HCT116 (cell line): ENCODE data around the gene APCDD1L. TPM values are rescaled to one million over a fixed set of nuclear protein-coding genes. Genes with fewer than 3 reads are reported as not detected.

Experiments used
- ATAC-seq: fragments of 200-7000 bp; cut with Tn5 transposase; 2 replicates; pipeline ENCODE4 v1.9.1; 2020; ENCODE audit warnings: mild to moderate bottlenecking, moderate library complexity
- BruUV-seq: library from RNA; stranded (reverse); fragments of 400-500 nt; replicated peaks from 2 replicates; lab custom pipeline; 2021; lab: Mats Ljungman, UMichigan
- CTCF ChIA-PET: fragments of 300-600 bp; sonication (Branson Sonifier 250); formaldehyde crosslinking; loops from one replicate; lab custom pipeline; 2021; ENCODE audit warnings: antibody characterized with exemption; lab: Charles Lee
- POLR2A ChIA-PET: fragments of 300-600, 350-600 bp; sonication (Branson Sonifier 250); formaldehyde crosslinking; loops from one replicate; lab custom pipeline; 2021; ENCODE audit warnings: antibody characterized with exemption; lab: Charles Lee
- RAD21 ChIA-PET, 2 experiments: fragments of 300-600 bp; sonication (Branson Sonifier 250); formaldehyde crosslinking; loops; one replicate each; lab custom pipeline; 2023; ENCODE audit warnings: low total read pairs in 2 of 2; ENCODE audit not compliant: uncharacterized antibody in 2 of 2, unreplicated experiment in 2 of 2, low non-redundant PET in 1 of 2; lab: Charles Lee
- DNase-seq: peaks from one replicate; pipeline ENCODE4 v3.0.0-alpha.2; 2010; ENCODE audit warnings: low read depth, low spot score
- H2AFZ ChIP-seq: fragments of 200-600 bp; shearing (Covaris generic), sonication (generic); 2 replicates; pipeline ENCODE4 v1.6.1; 2017; ENCODE audit warnings: low read depth, mixed run types, mixed read lengths, antibody characterized with exemption, low read length; ENCODE audit not compliant: poor library complexity, severe bottlenecking
- H3K27ac ChIP-seq: 2 replicates; pipeline ENCODE4 v1.5.1; 2012; ENCODE audit warnings: low read depth, low read length
- H3K27me3 ChIP-seq: fragments of 200-600 bp; sonication (generic); 2 replicates; pipeline ENCODE4 v1.6.1; 2016; ENCODE audit warnings: mixed run types, low read length, mixed read lengths; ENCODE audit not compliant: insufficient read depth
- H3K36me3 ChIP-seq, 2 experiments: fragments of 200-500 bp in 1 of 2; fragments of 200-600 bp in 1 of 2; sonication (Bioruptor generic) in 1 of 2; sonication (generic) in 1 of 2; 2 replicates each; pipeline versions ENCODE4 v1.5.1 to v1.6.1; 2014 to 2016; ENCODE audit warnings: low read length in 2 of 2, inconsistent platforms in 1 of 2, mixed read lengths in 1 of 2, mixed run types in 1 of 2; ENCODE audit not compliant: insufficient read depth in 2 of 2, control insufficient read depth in 1 of 2
- H3K4me1 ChIP-seq, 2 experiments: fragments of 200-600 bp in 1 of 2; sonication (generic) in 1 of 2; 2 replicates each; pipeline versions ENCODE4 v1.5.1 to v1.6.1; 2012 to 2017; ENCODE audit warnings: low read length in 2 of 2, inconsistent platforms in 1 of 2, mild to moderate bottlenecking in 1 of 2, mixed read lengths in 1 of 2, mixed run types in 1 of 2, moderate library complexity in 1 of 2; ENCODE audit not compliant: insufficient read depth in 2 of 2, control insufficient read depth in 1 of 2
- H3K4me2 ChIP-seq: fragments of 200-600 bp; sonication (generic); 2 replicates; pipeline ENCODE4 v1.6.1; 2017; ENCODE audit warnings: mixed run types, low read length, mixed read lengths
- H3K4me3 ChIP-seq, 2 experiments: fragments of 200-600 bp in 1 of 2; sonication (generic) in 1 of 2; replicated peaks in 1 of 2; 2 replicates each; pipeline ENCODE4 v1.5.1; 2011 to 2016; ENCODE audit warnings: low read length in 2 of 2, control low read depth in 1 of 2, low read depth in 1 of 2, mild to moderate bottlenecking in 1 of 2, mixed read lengths in 1 of 2, mixed run types in 1 of 2
- H3K79me2 ChIP-seq: fragments of 200-600 bp; sonication (generic); 2 replicates; pipeline ENCODE4 v1.6.1; 2017; ENCODE audit warnings: mild to moderate bottlenecking, mixed run types, low read length, moderate library complexity, mixed read lengths; ENCODE audit not compliant: insufficient read depth
- H3K9ac ChIP-seq: fragments of 200-600 bp; sonication (generic); 2 replicates; pipeline ENCODE4 v1.6.1; 2016; ENCODE audit warnings: low read length, mixed read lengths
- H3K9me2 ChIP-seq: fragments of 200-600 bp; sonication (generic), shearing (Covaris generic); 2 replicates; pipeline ENCODE4 v1.6.1; 2017; ENCODE audit warnings: mixed run types, mild to moderate bottlenecking, moderate library complexity; ENCODE audit not compliant: insufficient read depth
- H3K9me3 ChIP-seq, 2 experiments: fragments of 200-500 bp in 1 of 2; fragments of 200-600 bp in 1 of 2; sonication (Bioruptor generic) in 1 of 2; sonication (generic) in 1 of 2; 2 replicates each; pipeline ENCODE4 v1.6.1; 2014 to 2017; ENCODE audit warnings: low read length in 2 of 2, mixed read lengths in 2 of 2, inconsistent platforms in 1 of 2, low read depth in 1 of 2, mild to moderate bottlenecking in 1 of 2, mixed run types in 1 of 2, moderate library complexity in 1 of 2; ENCODE audit not compliant: control insufficient read depth in 1 of 2, insufficient read depth in 1 of 2
- H4K20me1 ChIP-seq: fragments of 200-600 bp; sonication (generic), shearing (Covaris generic); 2 replicates; pipeline ENCODE4 v1.6.1; 2017; ENCODE audit warnings: mixed run types, mild to moderate bottlenecking, moderate library complexity; ENCODE audit not compliant: insufficient read depth
- CEBPB ChIP-seq: IDR thresholded peaks from 2 replicates; pipeline ENCODE4 v1.6.1; 2012; ENCODE audit warnings: low read depth
- EGR1 ChIP-seq: IDR thresholded peaks from 2 replicates; pipeline ENCODE4 v1.6.1; 2012; ENCODE audit warnings: low read depth
- ELF1 ChIP-seq: IDR thresholded peaks from 2 replicates; pipeline ENCODE4 v1.6.1; 2012; ENCODE audit warnings: low read depth, borderline replicate concordance
- EZH2 ChIP-seq: fragments of 200-600 bp; sonication (generic); IDR thresholded peaks from 2 replicates; pipeline ENCODE4 v1.6.1; 2017; ENCODE audit warnings: antibody characterized with exemption, mixed run types
- JUND ChIP-seq: IDR thresholded peaks from 2 replicates; pipeline ENCODE4 v1.6.1; 2012
- TCF7L2 ChIP-seq: IDR thresholded peaks from 2 replicates; pipeline ENCODE4 v1.7.0; 2011; ENCODE audit warnings: borderline replicate concordance, inconsistent platforms; ENCODE audit not compliant: insufficient read depth, insufficient read length; ENCODE audit errors: extremely low read depth
- ZFX ChIP-seq: fragments of 450-650 bp; IDR thresholded peaks from 2 replicates; pipeline ENCODE4 v1.6.1; 2017
- intact Hi-C: fragments of 100-400 bp; cut with micrococcal nuclease; formaldehyde crosslinking; loops from 2 replicates; pipeline ENCODE4 v1.10.0; 2022
- total RNA-seq: library from RNA; stranded (reverse); gene quantifications from one replicate; pipeline ENCODE4 v1.2.1, GENCODE V29; 2021; ENCODE audit not compliant: unreplicated experiment
- TF ChIP-seq, protein P1 (sequence below): IDR thresholded peaks from 2 replicates; pipeline ENCODE4 v1.6.1; 2012; ENCODE audit warnings: low read depth
- TF ChIP-seq, protein P2 (sequence below), 3 experiments: fragments of 200-600 bp in 1 of 3; sonication (generic) in 1 of 3; IDR thresholded peaks in 2 of 3; conservative IDR thresholded peaks in 1 of 3; 2 replicates each; pipeline ENCODE4 v1.5.1; 2012 to 2017; ENCODE audit warnings: low read depth in 2 of 3, low read length in 2 of 3, antibody characterized with exemption in 1 of 3, borderline replicate concordance in 1 of 3, control low read depth in 1 of 3, mild to moderate bottlenecking in 1 of 3, mixed read lengths in 1 of 3, mixed run types in 1 of 3, moderate library complexity in 1 of 3; ENCODE audit not compliant: insufficient read depth in 1 of 3

Gene APCDD1L
- total RNA-seq, 1 experiment from 2014 or later = not detected

DNA sequence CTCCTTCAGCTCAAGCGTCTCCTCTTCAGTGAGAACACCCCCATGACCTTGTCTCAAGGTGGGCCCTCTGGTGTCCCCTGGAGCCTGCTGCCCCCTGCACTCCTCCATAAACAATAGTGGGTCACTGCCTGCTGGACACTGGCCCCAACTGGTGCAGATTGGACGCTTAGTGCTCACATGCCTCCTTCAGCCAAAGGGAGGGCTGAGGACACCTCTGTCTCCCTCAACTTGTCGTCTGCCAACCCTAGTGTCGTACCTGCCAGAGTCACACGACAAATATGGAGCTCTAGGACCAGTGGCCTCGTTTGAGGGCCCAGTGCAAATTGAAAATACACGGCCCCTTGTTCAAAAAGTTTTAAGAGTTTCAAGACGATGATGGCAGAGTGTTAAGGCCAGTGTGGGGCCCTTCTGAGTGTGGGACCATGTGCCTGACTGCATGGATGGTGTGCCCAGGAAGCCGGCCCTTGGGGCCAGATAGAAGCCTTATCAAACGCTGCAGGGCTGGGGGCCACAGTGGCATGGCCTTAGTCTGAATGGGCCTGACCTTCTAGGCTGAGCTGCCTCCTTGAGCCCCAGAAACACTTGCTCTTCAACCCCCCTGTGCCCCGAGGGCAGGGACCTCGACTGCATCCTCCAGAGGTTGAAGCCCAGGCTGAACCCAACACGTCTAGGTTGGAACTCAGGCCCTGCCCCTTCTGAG lies 20.1 kb downstream of the APCDD1L start:
- ChIA-PET RAD21 (no interaction called here), POLR2A (no interaction called here), CTCF (no interaction called here)
- intact Hi-C loops = no loop called here
- Histone ChIP-seq H4K20me1 (no peaks in the 10 kb centered on the region), H3K4me2 (no peak overlapping the region), H3K4me1 (no peaks in the 10 kb centered on the region), H3K27me3 (0 out of 2 replicates have a peak, but pooled peaks cover 3% of the 10 kb centered on the region), H2AFZ (no peak overlapping the region), H3K9me2 (no peaks in the 10 kb centered on the region), H3K36me3 (no peaks in the 10 kb centered on the region), H3K4me3 (no peak overlapping the region), H3K27ac (no peak overlapping the region), H3K9me3 (0 out of 4 replicates have a peak, but pooled peaks cover 0 to 2% of the 10 kb centered on the region in 2 experiments), H3K9ac (no peak overlapping the region), H3K79me2 (no peaks in the 10 kb centered on the region)
- ATAC-seq = no peak
- TF ChIP-seq TCF7L2 = no peak
- no peak for TF ChIP-seq JUND
- TF ChIP-seq EZH2 = no peak
- TF ChIP-seq ELF1 = no peak
- no peak for TF ChIP-seq CEBPB
- TF ChIP-seq, protein P1, sequence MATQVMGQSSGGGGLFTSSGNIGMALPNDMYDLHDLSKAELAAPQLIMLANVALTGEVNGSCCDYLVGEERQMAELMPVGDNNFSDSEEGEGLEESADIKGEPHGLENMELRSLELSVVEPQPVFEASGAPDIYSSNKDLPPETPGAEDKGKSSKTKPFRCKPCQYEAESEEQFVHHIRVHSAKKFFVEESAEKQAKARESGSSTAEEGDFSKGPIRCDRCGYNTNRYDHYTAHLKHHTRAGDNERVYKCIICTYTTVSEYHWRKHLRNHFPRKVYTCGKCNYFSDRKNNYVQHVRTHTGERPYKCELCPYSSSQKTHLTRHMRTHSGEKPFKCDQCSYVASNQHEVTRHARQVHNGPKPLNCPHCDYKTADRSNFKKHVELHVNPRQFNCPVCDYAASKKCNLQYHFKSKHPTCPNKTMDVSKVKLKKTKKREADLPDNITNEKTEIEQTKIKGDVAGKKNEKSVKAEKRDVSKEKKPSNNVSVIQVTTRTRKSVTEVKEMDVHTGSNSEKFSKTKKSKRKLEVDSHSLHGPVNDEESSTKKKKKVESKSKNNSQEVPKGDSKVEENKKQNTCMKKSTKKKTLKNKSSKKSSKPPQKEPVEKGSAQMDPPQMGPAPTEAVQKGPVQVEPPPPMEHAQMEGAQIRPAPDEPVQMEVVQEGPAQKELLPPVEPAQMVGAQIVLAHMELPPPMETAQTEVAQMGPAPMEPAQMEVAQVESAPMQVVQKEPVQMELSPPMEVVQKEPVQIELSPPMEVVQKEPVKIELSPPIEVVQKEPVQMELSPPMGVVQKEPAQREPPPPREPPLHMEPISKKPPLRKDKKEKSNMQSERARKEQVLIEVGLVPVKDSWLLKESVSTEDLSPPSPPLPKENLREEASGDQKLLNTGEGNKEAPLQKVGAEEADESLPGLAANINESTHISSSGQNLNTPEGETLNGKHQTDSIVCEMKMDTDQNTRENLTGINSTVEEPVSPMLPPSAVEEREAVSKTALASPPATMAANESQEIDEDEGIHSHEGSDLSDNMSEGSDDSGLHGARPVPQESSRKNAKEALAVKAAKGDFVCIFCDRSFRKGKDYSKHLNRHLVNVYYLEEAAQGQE = no peak
- TF ChIP-seq ZFX = no peak
- TF ChIP-seq, protein P2, sequence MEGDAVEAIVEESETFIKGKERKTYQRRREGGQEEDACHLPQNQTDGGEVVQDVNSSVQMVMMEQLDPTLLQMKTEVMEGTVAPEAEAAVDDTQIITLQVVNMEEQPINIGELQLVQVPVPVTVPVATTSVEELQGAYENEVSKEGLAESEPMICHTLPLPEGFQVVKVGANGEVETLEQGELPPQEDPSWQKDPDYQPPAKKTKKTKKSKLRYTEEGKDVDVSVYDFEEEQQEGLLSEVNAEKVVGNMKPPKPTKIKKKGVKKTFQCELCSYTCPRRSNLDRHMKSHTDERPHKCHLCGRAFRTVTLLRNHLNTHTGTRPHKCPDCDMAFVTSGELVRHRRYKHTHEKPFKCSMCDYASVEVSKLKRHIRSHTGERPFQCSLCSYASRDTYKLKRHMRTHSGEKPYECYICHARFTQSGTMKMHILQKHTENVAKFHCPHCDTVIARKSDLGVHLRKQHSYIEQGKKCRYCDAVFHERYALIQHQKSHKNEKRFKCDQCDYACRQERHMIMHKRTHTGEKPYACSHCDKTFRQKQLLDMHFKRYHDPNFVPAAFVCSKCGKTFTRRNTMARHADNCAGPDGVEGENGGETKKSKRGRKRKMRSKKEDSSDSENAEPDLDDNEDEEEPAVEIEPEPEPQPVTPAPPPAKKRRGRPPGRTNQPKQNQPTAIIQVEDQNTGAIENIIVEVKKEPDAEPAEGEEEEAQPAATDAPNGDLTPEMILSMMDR (IDR thresholded peaks at IDR 0.05 in 2 of 3, conservative IDR thresholded peaks at IDR 0.05 in 1 of 3; ENCODE audit: borderline replicate concordance in 1 of 3, insufficient read depth in 1 of 3, low read depth in 2 of 3, low read length in 2 of 3) = no peak
- no peak for TF ChIP-seq EGR1
- no peak for DNase-seq
- no TSS peak for BruUV-seq
